ENCODE results near the gene JOSD2.

GRCh38 chr19:50498219-50499056, 12.6 kb downstream of the JOSD2 start:
- TF ChIP-seq CTCF (IDR thresholded peaks at IDR 0.05) (no peak), ZFX (IDR thresholded peaks at IDR 0.05; ENCODE audit: borderline replicate concordance) (no peak)

Measured in 22Rv1 (cell line).